HG02970 (cell line): Measurements from ENCODE around the gene FMNL2.
"Not testable (repeated sequence)": the region's sequence is repeated elsewhere in the genome, so short reads cannot be mapped to it uniquely, and the experiment has no call there.

Experiments used
- ATAC-seq: cut with Tn5 transposase; IDR thresholded peaks from one replicate; pipeline ENCODE4 v1.9.1; 2021; ENCODE audit warnings: mild to moderate bottlenecking, moderate library complexity, moderate number of reproducible peaks; ENCODE audit not compliant: unreplicated experiment, low FRiP score

The FMNL2 gene

GRCh38 chr2:152465541-152465940, 130.6 kb downstream of the FMNL2 start:
- ATAC-seq: no peak

- ATAC-seq: no peak
These were observed 131.1 kb downstream of the FMNL2 start for GRCh38 chr2:152466041-152466440.

GRCh38 chr2:152466980-152467676, 132.2 kb downstream of the FMNL2 start:
- peak; percentile 77 for ATAC-seq

- ATAC-seq: no peak
These were observed 132.9 kb downstream of the FMNL2 start for GRCh38 chr2:152467677-152468410.

- no peak for ATAC-seq
These were observed 134.1 kb downstream of the FMNL2 start for GRCh38 chr2:152468899-152469692.

GRCh38 chr2:152470861-152471854, 136.2 kb downstream of the FMNL2 start:
- no peak for ATAC-seq

GRCh38 chr2:152472481-152472887, 137.5 kb downstream of the FMNL2 start:
- no peak for ATAC-seq

GRCh38 chr2:152473151-152473857, 138.3 kb downstream of the FMNL2 start:
- ATAC-seq: no peak

GRCh38 chr2:152474523-152474922, 139.5 kb downstream of the FMNL2 start:
- ATAC-seq: not testable (repeated sequence)

GRCh38 chr2:152475982-152476381, 141.0 kb downstream of the FMNL2 start:
- no peak for ATAC-seq

- no peak for ATAC-seq
These were observed 142.5 kb downstream of the FMNL2 start for GRCh38 chr2:152477347-152478092.

- no peak for ATAC-seq
These were observed 144.3 kb downstream of the FMNL2 start for GRCh38 chr2:152479282-152479681.

- no peak for ATAC-seq
These were observed 145.9 kb downstream of the FMNL2 start for GRCh38 chr2:152480821-152481399.

- no peak for ATAC-seq
These were observed 147.1 kb downstream of the FMNL2 start for GRCh38 chr2:152481881-152482583.

GRCh38 chr2:152483276-152484063, 148.5 kb downstream of the FMNL2 start:
- no peak for ATAC-seq

- no peak for ATAC-seq
These were observed 151.2 kb downstream of the FMNL2 start for GRCh38 chr2:152485954-152486736.
